Liver (tissue), 3 donors: ENCODE data around the gene SMYD3.
A peak's percentile ranks its signal among the peaks of the same experiment; 100 is the strongest.

Experiments
- CTCF ChIP-seq: fragments of 150-350 bp; IDR thresholded peaks from 2 replicates; pipeline ENCODE4 v1.5.1; 2017; ENCODE audit warnings: improper control_type of control experiment, low read depth, low read length; ENCODE audit not compliant: missing input control
- RAD21 ChIP-seq, 2 donors: IDR thresholded peaks; 2 replicates each; pipeline ENCODE4 v1.6.1; 2016; ENCODE audit warnings: antibody characterized with exemption in 2 of 2, mild to moderate bottlenecking in 2 of 2
- REST ChIP-seq: IDR thresholded peaks from 2 replicates; pipeline ENCODE4 v1.6.1; 2016; ENCODE audit warnings: antibody characterized with exemption, mild to moderate bottlenecking
- donor health status: healthy.
- donor health status: healthy.

GRCh38 chr1:246497331-246497915 lies 9.7 kb downstream of the SMYD3 start:
- peak; percentile 65 for TF ChIP-seq CTCF
- TF ChIP-seq REST, result no peak
- TF ChIP-seq RAD21 (IDR thresholded peaks at IDR 0.05), result peak; percentile 83 to 87
